ENCODE results near the gene MYBPC3.

Gene MYBPC3

GRCh38 chr11:47352556-47352955, at the start of gene MYBPC3:
Gene MYBPC3 (minus strand): TSS chr11:47352702. CDS start chr11:47352647, 55 bp downstream.
- no peak for DNase-seq (ENCODE audit: low read depth)
- H3K4me3 ChIP-seq (replicated peaks; ENCODE audit: low read depth, low read length) = no peak within 1 kb of the TSS
- TF ChIP-seq CTCF (IDR thresholded peaks at IDR 0.05; ENCODE audit: low read length, missing control alignments) = no peak

- H3K4me3 ChIP-seq (replicated peaks; ENCODE audit: low read depth, low read length) = no peak overlapping the region
- no peak for TF ChIP-seq CTCF (IDR thresholded peaks at IDR 0.05; ENCODE audit: low read length, missing control alignments)
- no peak for DNase-seq (ENCODE audit: low read depth)
These were observed 48.3 kb upstream of the MYBPC3 start for GRCh38 chr11:47400768-47401279.

DNA sequence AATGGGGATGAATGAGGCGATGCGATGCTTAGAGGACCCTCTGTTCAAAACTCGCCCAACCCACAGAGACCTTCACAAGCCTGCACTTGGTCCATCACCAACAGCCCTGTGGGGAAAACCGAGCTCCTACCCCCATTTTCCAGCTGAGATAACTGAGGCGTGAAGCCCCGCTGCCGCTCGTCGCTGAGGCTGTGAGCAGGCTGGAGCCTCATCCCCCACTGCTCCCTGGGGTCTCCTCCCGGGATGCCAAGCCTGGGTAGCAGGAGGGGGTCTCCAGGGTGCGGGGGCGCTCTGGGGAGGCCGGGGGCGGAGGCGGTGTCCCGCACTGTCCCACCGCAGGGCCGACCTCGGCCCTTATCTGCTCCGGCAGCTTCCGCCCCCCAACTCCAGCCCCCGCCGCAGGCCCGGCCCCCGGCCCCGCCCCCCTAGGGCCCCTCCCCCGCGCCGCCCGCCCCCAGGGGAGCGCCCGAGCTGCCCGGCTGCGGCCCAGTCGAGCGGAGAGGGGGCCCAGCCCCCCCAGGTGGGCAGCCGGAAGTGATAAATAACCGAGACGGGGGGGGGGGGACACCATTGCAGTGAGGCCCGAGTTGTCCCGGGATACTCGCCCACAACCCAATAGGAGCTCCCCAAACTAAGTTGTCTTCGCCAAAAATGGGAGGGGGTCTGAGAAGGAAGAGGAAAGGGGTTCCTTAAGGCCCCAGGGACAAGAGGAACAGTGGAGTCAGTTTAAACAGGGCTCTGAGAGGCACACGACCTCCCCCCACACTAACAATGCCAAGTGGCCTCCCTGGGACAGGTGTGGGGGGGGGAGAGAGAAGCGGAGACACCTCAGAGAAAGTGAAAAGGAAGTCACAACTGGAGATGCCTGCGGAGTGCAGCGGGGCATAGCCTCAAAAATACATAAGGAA, 47.6 kb upstream of the MYBPC3 start:
- DNase-seq (ENCODE audit: low read depth) = no peak
- TF ChIP-seq CTCF (IDR thresholded peaks at IDR 0.05; ENCODE audit: low read length, missing control alignments) = no peak
- H3K4me3 ChIP-seq (replicated peaks; ENCODE audit: low read depth, low read length) = peak overlapping the region; percentile 52

- H3K4me3 ChIP-seq (replicated peaks; ENCODE audit: low read depth, low read length) = no peak overlapping the region
- TF ChIP-seq CTCF (IDR thresholded peaks at IDR 0.05; ENCODE audit: low read length, missing control alignments) = no peak
- no peak for DNase-seq (ENCODE audit: low read depth)
These were observed 46.0 kb upstream of the MYBPC3 start for GRCh38 chr11:47398551-47398950.

DNA sequence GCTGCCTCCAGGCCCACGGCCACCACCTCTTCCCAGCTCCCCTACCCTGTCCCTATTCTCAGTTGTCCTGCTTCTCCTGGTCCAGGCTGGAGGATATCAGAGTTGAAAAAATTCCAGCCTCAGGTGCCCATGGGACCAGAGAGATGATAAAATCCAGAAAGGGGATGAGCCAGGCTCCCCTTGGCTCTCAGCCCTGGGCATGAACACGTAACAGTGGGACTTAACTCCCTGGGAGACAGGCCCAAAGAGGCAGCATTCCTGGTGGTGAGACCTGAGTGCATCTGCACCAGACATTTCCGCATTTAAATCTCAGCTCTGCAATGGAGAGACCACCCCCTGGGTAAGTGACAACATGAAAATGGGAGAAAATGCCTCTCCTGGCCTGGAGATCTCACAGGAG, 45.5 kb upstream of the MYBPC3 start:
- no peak for TF ChIP-seq CTCF (IDR thresholded peaks at IDR 0.05; ENCODE audit: low read length, missing control alignments)
- no peak overlapping the region for H3K4me3 ChIP-seq (replicated peaks; ENCODE audit: low read depth, low read length)
- no peak for DNase-seq (ENCODE audit: low read depth)

GRCh38 chr11:47396049-47396320, 43.5 kb upstream of the MYBPC3 start:
- no peak for TF ChIP-seq CTCF (IDR thresholded peaks at IDR 0.05; ENCODE audit: low read length, missing control alignments)
- DNase-seq (ENCODE audit: low read depth) = no peak
- H3K4me3 ChIP-seq (replicated peaks; ENCODE audit: low read depth, low read length) = no peak overlapping the region
